GM12801 (cell line): ENCODE measurements around the gene KRTAP12-1.

Source experiments
- CTCF ChIP-seq: IDR thresholded peaks from one replicate; pipeline ENCODE4 v1.5.1; 2011; ENCODE audit warnings: control low read depth; ENCODE audit not compliant: insufficient read length; ENCODE audit errors: extremely low read depth

The KRTAP12-1 gene

GRCh38 chr21:44667612-44668011 lies 14.4 kb downstream of the KRTAP12-1 start:
- TF ChIP-seq CTCF = no peak

DNA sequence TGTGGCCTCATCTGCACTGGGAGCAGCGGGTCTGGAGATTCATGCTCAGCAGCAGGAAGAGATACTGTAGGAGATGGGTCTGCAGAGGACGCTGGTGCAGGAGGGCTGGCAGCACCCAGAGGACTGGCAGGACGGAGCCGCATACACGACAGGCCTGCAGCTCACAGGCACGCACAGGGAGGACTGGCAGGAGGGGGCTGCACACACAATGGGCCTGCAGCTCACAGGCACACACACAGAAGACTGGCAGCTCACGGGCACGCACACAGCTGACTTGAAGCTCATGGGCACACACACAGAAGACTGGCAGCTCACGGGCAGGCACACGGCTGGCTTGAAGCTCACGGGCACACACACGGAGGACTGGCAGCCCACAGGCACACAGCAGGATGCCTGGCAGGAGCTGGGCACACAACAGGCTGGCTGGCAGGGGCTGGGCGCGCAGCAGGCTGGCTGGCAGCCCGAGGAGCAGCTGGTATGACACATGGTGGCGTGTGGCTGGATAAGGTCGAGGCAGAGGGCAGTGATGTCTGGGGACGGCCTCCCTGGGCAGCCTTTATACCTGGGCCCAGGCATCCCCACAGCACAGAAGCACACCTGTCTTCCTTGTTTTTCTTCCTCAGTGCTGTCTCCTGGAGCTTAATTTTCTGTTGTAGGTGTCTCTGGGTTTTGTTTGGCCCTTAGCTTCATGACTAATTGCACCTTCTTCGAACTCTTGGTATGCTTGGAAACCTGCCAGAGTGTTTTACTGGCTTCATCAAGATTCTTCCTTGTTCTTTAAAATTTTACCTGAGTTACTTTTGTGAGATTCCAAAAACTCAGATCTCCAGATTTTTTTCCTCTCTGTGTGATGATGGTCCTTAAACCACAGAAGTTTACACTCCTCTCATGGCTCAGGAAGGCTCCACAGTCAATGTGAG lies 15.3 kb downstream of the KRTAP12-1 start, which contains the start of gene KRTAP12-2:
KRTAP12-2 (minus strand) TSS at position 527 of the 920 bp plus-strand sequence; CDS start at position 486, 41 bp downstream.
- no peak for TF ChIP-seq CTCF

GRCh38 chr21:44664691-44665090 lies 17.3 kb downstream of the KRTAP12-1 start:
- no peak for TF ChIP-seq CTCF

GRCh38 chr21:44658913-44659595 lies 22.9 kb downstream of the KRTAP12-1 start:
- no peak for TF ChIP-seq CTCF

DNA sequence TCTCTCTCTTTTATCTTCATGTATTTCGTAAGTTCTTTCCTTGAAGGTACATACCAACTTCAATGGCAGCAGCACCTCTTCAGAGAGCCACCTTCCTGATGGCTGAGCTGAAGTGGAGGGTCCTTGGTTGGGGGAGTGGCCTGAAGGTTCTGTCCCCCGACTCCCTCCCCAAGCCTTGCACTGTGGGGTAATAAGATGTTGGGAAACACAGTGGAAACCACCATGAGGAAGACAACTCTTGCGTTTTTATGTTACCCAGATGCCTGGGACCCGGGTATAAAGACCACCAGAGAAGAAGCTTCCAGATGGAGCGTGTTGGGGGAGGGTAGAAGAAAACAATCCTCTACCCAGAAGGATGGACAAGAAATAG lies 23.4 kb downstream of the KRTAP12-1 start:
- no peak for TF ChIP-seq CTCF

DNA sequence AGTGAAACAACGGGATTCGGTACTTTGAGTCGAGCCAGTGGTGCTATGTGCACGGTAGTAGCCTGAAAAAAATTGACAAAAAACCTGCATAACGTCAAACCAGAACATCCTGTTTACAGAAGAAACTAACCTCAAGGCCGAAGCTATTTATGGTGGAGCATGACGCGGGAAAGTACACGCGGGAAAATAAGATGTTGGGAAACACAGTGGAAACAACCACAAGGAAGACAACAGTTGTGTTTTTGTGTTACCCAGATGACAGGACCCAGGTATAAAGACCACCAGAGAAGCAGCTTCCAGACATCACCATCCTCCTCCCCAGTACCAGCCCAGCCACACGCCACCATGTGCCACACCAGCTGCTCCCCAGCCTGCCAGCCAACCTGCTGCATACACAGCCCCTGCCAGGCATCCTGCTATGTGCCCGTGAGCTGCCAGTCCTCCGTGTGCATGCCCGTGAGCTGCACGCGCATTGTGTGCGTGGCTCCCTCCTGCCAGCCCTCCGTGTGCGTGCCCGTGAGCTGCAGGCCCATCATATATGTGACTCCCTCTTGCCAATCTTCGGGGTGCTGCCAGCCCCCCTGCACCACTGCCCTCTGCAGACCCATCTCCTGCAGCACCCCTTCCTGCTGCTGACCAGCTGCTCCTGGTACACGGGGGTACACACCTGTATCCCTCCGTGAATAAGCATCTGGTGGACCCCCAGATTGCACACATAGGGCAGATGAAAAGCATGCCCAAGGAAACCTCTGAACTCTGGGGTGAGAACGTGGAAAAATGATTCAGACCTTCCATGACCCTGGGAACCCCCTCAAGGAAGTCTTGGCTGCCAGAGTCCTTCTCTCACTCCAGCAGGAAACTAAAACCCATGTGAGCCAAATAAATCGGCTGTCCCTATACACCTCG lies 24.1 kb downstream of the KRTAP12-1 start, which contains the start of gene KRTAP12-3:
KRTAP12-3 (plus strand) TSS at position 298 of the 906 bp plus-strand sequence; CDS start at position 346, 48 bp downstream.
- no peak for TF ChIP-seq CTCF
